ENCODE data around the gene SGF29.
"Not testable (repeated sequence)": the region's sequence is repeated elsewhere in the genome, so short reads cannot be mapped to it uniquely, and the experiment has no call there.

Gene SGF29

GRCh38 chr16:28522792-28523191, 30.9 kb upstream of the SGF29 start:
- H3K4me3 ChIP-seq (ENCODE audit: low read depth, low read length) = no peak overlapping the region
- TF ChIP-seq MAX (IDR thresholded peaks at IDR 0.05; ENCODE audit: low read depth, low read length) (no peak), POLR2A (IDR thresholded peaks at IDR 0.05; ENCODE audit: extremely low read depth, insufficient read length) (no peak), MYC (IDR thresholded peaks at IDR 0.05; ENCODE audit: low read depth, low read length) (no peak), CTCF (IDR thresholded peaks at IDR 0.05; ENCODE audit: low read depth, low read length) (no peak)
- no peak for DNase-seq (ENCODE audit: low read depth)

- no peak overlapping the region for H3K4me3 ChIP-seq (ENCODE audit: low read depth, low read length)
- no peak for TF ChIP-seq MAX (IDR thresholded peaks at IDR 0.05; ENCODE audit: low read depth, low read length)
- no peak for TF ChIP-seq MYC (IDR thresholded peaks at IDR 0.05; ENCODE audit: low read depth, low read length)
- TF ChIP-seq CTCF (IDR thresholded peaks at IDR 0.05; ENCODE audit: low read depth, low read length) = no peak
- TF ChIP-seq POLR2A (IDR thresholded peaks at IDR 0.05; ENCODE audit: extremely low read depth, insufficient read length) = no peak
- peak; percentile 70 for DNase-seq (ENCODE audit: low read depth)
These were observed 29.0 kb upstream of the SGF29 start for GRCh38 chr16:28524681-28525171.

- DNase-seq (ENCODE audit: low read depth) = no peak
- TF ChIP-seq MAX (IDR thresholded peaks at IDR 0.05; ENCODE audit: low read depth, low read length) (no peak), MYC (IDR thresholded peaks at IDR 0.05; ENCODE audit: low read depth, low read length) (no peak), POLR2A (IDR thresholded peaks at IDR 0.05; ENCODE audit: extremely low read depth, insufficient read length) (no peak)
- no peak overlapping the region for H3K4me3 ChIP-seq (ENCODE audit: low read depth, low read length)
These were observed 27.3 kb upstream of the SGF29 start for GRCh38 chr16:28526201-28527099.

- DNase-seq (ENCODE audit: low read depth); H3K4me3 ChIP-seq (ENCODE audit: low read depth, low read length): not testable (repeated sequence)
These were observed 26.5 kb upstream of the SGF29 start for GRCh38 chr16:28527100-28527785.

- no peak overlapping the region for H3K4me3 ChIP-seq (ENCODE audit: low read depth, low read length)
- no peak for DNase-seq (ENCODE audit: low read depth)
- no peak for TF ChIP-seq CTCF (IDR thresholded peaks at IDR 0.05; ENCODE audit: low read depth, low read length)
- TF ChIP-seq MYC (IDR thresholded peaks at IDR 0.05; ENCODE audit: low read depth, low read length) = no peak
- TF ChIP-seq MAX (IDR thresholded peaks at IDR 0.05; ENCODE audit: low read depth, low read length) = no peak
- no peak for TF ChIP-seq POLR2A (IDR thresholded peaks at IDR 0.05; ENCODE audit: extremely low read depth, insufficient read length)
These were observed 25.7 kb upstream of the SGF29 start for GRCh38 chr16:28527985-28528384.

GRCh38 chr16:28528463-28528867, 25.3 kb upstream of the SGF29 start:
- no peak for DNase-seq (ENCODE audit: low read depth)
- H3K4me3 ChIP-seq (ENCODE audit: low read depth, low read length) = no peak overlapping the region
- no peak for TF ChIP-seq MAX (IDR thresholded peaks at IDR 0.05; ENCODE audit: low read depth, low read length)
- TF ChIP-seq CTCF (IDR thresholded peaks at IDR 0.05; ENCODE audit: low read depth, low read length) = no peak
- TF ChIP-seq POLR2A (IDR thresholded peaks at IDR 0.05; ENCODE audit: extremely low read depth, insufficient read length) = no peak
- TF ChIP-seq MYC (IDR thresholded peaks at IDR 0.05; ENCODE audit: low read depth, low read length) = no peak

All from NB4 (cell line).